Endodermal cell (in vitro differentiated cells): ENCODE data around the gene CHL1. TPM values are rescaled to one million over a fixed set of nuclear protein-coding genes. Genes with fewer than 3 reads are reported as not detected.

Source experiments
- DNase-seq: peaks from one replicate; pipeline ENCODE4 v3.0.0-alpha.2; 2017
- H3K27ac ChIP-seq: 2 replicates; pipeline ENCODE4 v1.5.1; 2013; ENCODE audit warnings: mild to moderate bottlenecking, low read depth, low read length, moderate library complexity
- H3K27me3 ChIP-seq: 2 replicates; pipeline ENCODE4 v1.6.1; 2013; ENCODE audit warnings: mild to moderate bottlenecking, low read length, moderate library complexity; ENCODE audit not compliant: insufficient read depth, control insufficient read depth, poor library complexity, severe bottlenecking
- H3K36me3 ChIP-seq: 2 replicates; pipeline ENCODE4 v1.7.0; 2013; ENCODE audit warnings: mild to moderate bottlenecking, low read length, moderate library complexity; ENCODE audit not compliant: control insufficient read depth, insufficient read depth
- H3K4me1 ChIP-seq: one replicate; pipeline ENCODE4 v1.7.0; 2013; ENCODE audit warnings: low read length; ENCODE audit not compliant: control insufficient read depth, insufficient read depth
- H3K4me3 ChIP-seq: 2 replicates; pipeline ENCODE4 v1.5.1; 2013; ENCODE audit warnings: mild to moderate bottlenecking, low read length, moderate library complexity
- H3K9ac ChIP-seq: 2 replicates; pipeline ENCODE4 v1.6.1; 2013; ENCODE audit warnings: mild to moderate bottlenecking, low read length, moderate library complexity; ENCODE audit not compliant: poor library complexity, severe bottlenecking; ENCODE audit errors: extremely low read depth
- H3K9me3 ChIP-seq: 2 replicates; pipeline ENCODE4 v1.6.1; 2013; ENCODE audit warnings: mild to moderate bottlenecking, low read length, moderate library complexity; ENCODE audit not compliant: control insufficient read depth
- H3K27ac Mint-ChIP-seq: 2 replicates; pipeline ENCODE4 v1.8.0; 2020; ENCODE audit warnings: mixed read lengths
- H3K27me3 Mint-ChIP-seq: 2 replicates; pipeline ENCODE4 v1.8.0; 2021; ENCODE audit warnings: mild to moderate bottlenecking, mixed read lengths; ENCODE audit not compliant: insufficient read depth
- H3K36me3 Mint-ChIP-seq: 2 replicates; pipeline ENCODE4 v1.8.0; 2020; ENCODE audit warnings: low read depth, mixed read lengths
- H3K4me1 Mint-ChIP-seq: 2 replicates; pipeline ENCODE4 v1.8.0; 2020; ENCODE audit warnings: mixed read lengths
- H3K4me3 Mint-ChIP-seq: 2 replicates; pipeline ENCODE4 v1.8.0; 2020; ENCODE audit warnings: mild to moderate bottlenecking, moderate library complexity, mixed read lengths
- H3K9me3 Mint-ChIP-seq: 2 replicates; pipeline ENCODE4 v1.8.0; 2020; ENCODE audit warnings: mild to moderate bottlenecking, mixed read lengths
- CTCF ChIP-seq: fragments of 200-600 bp; sonication (generic); conservative IDR thresholded peaks from 2 replicates; pipeline ENCODE4 v1.5.0; 2021; ENCODE audit warnings: antibody characterized with exemption, mild to moderate bottlenecking
- WGBS, 2 experiments: methylation state at CpG; one replicate each; pipeline versions ENCODE4 v1.1.5 to v1.1.7; 2013; ENCODE audit warnings: missing lambda C conversion rate in 2 of 2, mixed read lengths in 1 of 2; ENCODE audit not compliant: insufficient coverage in 1 of 2, insufficient read length in 1 of 2; 5-methylcytosine and 5-hydroxymethylcytosine counted together
- long read RNA-seq, 4 experiments: library from polyadenylated mRNA in 2 of 4; library from RNA in 1 of 4; library from capped mRNA in 1 of 4; stranded (forward) in 3 of 4; unstranded in 1 of 4; transcript quantifications; one replicate each; pipeline ENCODE4 v2.0.0, GENCODE V29; 2020 to 2021; ENCODE audit warnings: inconsistent platforms in 1 of 4
- polyA plus RNA-seq, 2 experiments: library from polyadenylated mRNA; stranded (reverse); fragments of 50-300 nt; gene quantifications; one replicate each; pipeline ENCODE4 v1.2.3, GENCODE V29; 2013
- total RNA-seq, 2 donors: library from RNA; stranded (reverse); fragmentation: NEBNext Ultra II Directional in 1 of 2; extraction: Animal tissue kit (Norgen Biotek cat#: 25700) in 1 of 2; gene quantifications; 2 replicates in 1 of 2; 3 replicates in 1 of 2; pipeline ENCODE4 v1.2.1, GENCODE V29; 2021

CHL1 gene
- total RNA-seq = 1 to 10 TPM; 2.2 to 2.8 TPM
- polyA plus RNA-seq (2013, experiment 1 of 2) = 5.4 TPM
- 3.1 TPM for polyA plus RNA-seq (2013, experiment 2 of 2)
- long read RNA-seq, experiment 1, partial matches to known transcripts = 0 of 1 reads
- long read RNA-seq, experiment 1, other reads (novel, unspliced or antisense) = 1 of 1 reads
- long read RNA-seq, experiment 2, full-length matches to known transcripts = 3 of 10 reads
- long read RNA-seq, experiment 2, partial matches to known transcripts = 2 of 10 reads
- long read RNA-seq, experiment 2, other reads (novel, unspliced or antisense) = 5 of 10 reads
- long read RNA-seq, experiment 3, partial matches to known transcripts = 5 of 5 reads
- long read RNA-seq, experiment 3, other reads (novel, unspliced or antisense) = 0 of 5 reads
- long read RNA-seq, experiment 4 = 0 reads

- Mint-ChIP-seq H3K4me3 (peak within 1 kb of the TSS; percentile 58), H3K27me3 (peaks cover 80% of the 10 kb centered on the region)
Measured at GRCh38 chr3:196311-197148, at the start of gene CHL1. Gene CHL1, plus strand, starts transcription at chr3:196763. Its CDS starts 123,014 bp downstream, at chr3:319777.

GRCh38 chr3:151614-152189, 44.9 kb upstream of the CHL1 start:
- Histone ChIP-seq H3K9me3 (peaks cover 70% of the 10 kb centered on the region), H3K27ac (no peak overlapping the region), H3K4me1 (no peaks in the 10 kb centered on the region), H3K9ac (no peak overlapping the region), H3K27me3 (no peaks in the 10 kb centered on the region), H3K36me3 (no peaks in the 10 kb centered on the region), H3K4me3 (no peak overlapping the region)
- no peak for DNase-seq
- Mint-ChIP-seq H3K9me3 (no peaks in the 10 kb centered on the region), H3K36me3 (no peaks in the 10 kb centered on the region), H3K27ac (no peak overlapping the region), H3K4me1 (no peaks in the 10 kb centered on the region), H3K27me3 (peaks cover 9% of the 10 kb centered on the region), H3K4me3 (no peak overlapping the region)
- 60 to 74% methylated on average over 1 to 2 of the region's 2 CpGs for WGBS, 2 experiments
- TF ChIP-seq CTCF = no peak

More at GRCh38 chr3:196311-197148, at the start of gene CHL1:
- no peaks in the 10 kb centered on the region for H3K4me1 ChIP-seq
- Mint-ChIP-seq H3K36me3 (no peaks in the 10 kb centered on the region), H3K9me3 (peaks cover 3% of the 10 kb centered on the region), H3K4me1 (no peaks in the 10 kb centered on the region), H3K27ac (no peak within 1 kb of the TSS)
- no peaks in the 10 kb centered on the region for H3K36me3 ChIP-seq
- WGBS, 2 experiments = 62 to 78% methylated on average over 24 to 64 of the region's 64 CpGs
- DNase-seq = peak; percentile 85
- H3K27ac ChIP-seq = no peak within 1 kb of the TSS
- no peaks in the 10 kb centered on the region for H3K27me3 ChIP-seq
- H3K9me3 ChIP-seq = peaks cover 74% of the 10 kb centered on the region
- no peak for TF ChIP-seq CTCF
- H3K4me3 ChIP-seq = peak within 1 kb of the TSS; percentile 60
- H3K9ac ChIP-seq = no peak within 1 kb of the TSS

- H3K36me3 Mint-ChIP-seq = no peaks in the 10 kb centered on the region
- Histone ChIP-seq H3K27me3 (no peaks in the 10 kb centered on the region), H3K4me1 (no peaks in the 10 kb centered on the region), H3K27ac (no peak overlapping the region), H3K9me3 (peaks cover 92% of the 10 kb centered on the region), H3K4me3 (no peak overlapping the region), H3K36me3 (no peaks in the 10 kb centered on the region), H3K9ac (no peak overlapping the region)
- peaks cover 23% of the 10 kb centered on the region for H3K27me3 Mint-ChIP-seq
- no peaks in the 10 kb centered on the region for H3K9me3 Mint-ChIP-seq
- no peak for DNase-seq
- no peak for TF ChIP-seq CTCF
- H3K4me3 Mint-ChIP-seq = no peak overlapping the region
- 71% methylated on average over 1 of the region's 1 CpG; no CpG with 5 or more reads in 1 of the 2 experiments for WGBS, 2 experiments
- H3K4me1 Mint-ChIP-seq = no peaks in the 10 kb centered on the region
- H3K27ac Mint-ChIP-seq = no peak overlapping the region
Measured at GRCh38 chr3:159974-160373, 36.6 kb upstream of the CHL1 start.
